Measurements from ENCODE around the gene TTC28.

GRCh38 chr22:28268850-28269249 lies 410.8 kb downstream of the TTC28 start:
- no peak for TF ChIP-seq CTCF (IDR thresholded peaks at IDR 0.05)
- no peak for TF ChIP-seq EP300 (IDR thresholded peaks at IDR 0.05)
- TF ChIP-seq POLR2AphosphoS5 (IDR thresholded peaks at IDR 0.05): no peak
- no peak for TF ChIP-seq POLR2A (IDR thresholded peaks at IDR 0.05)

Measured in sigmoid colon (tissue), 4 donors.